HG02759 (cell line): ENCODE measurements around the gene KRTAP5-2.

Experiments used
- ATAC-seq: cut with Tn5 transposase; IDR thresholded peaks from one replicate; pipeline ENCODE4 v1.9.1; 2021; ENCODE audit warnings: mild to moderate bottlenecking, moderate library complexity; ENCODE audit not compliant: unreplicated experiment

Gene KRTAP5-2

DNA sequence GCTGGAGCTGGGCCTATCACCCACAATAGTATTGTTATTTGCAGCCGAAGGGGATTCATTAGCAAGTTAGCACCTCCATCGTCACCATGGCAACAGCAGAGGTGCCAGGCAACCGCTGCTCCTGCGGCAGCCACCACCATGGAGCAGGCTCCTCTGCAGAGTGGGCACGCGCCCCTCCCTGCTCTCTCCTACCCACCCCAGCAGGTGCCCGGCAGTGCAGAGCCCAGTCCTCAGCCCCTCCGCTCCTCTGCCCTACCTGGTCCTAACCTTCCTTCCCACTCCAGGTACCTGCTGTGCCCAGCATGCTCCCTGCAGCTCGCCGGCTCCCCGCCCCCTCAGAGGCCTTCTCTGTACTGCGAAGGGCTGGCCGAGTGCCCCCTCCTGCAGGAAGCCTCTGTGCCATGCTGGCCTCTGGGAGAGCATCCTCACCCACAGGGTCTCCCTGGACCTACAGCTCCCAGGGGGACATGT lies 29.6 kb downstream of the KRTAP5-2 start:
- no peak for ATAC-seq

DNA sequence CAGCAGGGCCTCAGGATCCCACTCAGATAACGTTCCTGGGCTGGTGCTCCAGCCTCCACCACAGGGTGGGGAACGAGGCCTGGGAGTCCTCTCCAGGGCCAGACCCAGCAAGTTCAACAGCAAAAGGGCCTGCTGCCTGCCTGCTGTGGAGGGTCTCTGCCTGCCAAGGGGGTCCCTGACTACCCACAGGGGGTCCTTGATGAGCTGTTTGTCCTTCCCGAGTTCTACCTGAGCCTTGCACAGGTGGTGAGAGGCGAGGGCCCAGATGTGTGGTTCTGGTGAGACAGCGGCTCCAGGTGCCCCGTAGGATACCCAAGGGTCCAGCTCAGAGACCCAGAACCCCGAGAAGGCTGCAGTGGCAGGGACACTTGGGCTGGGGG lies 30.4 kb downstream of the KRTAP5-2 start:
- ATAC-seq = no peak

DNA sequence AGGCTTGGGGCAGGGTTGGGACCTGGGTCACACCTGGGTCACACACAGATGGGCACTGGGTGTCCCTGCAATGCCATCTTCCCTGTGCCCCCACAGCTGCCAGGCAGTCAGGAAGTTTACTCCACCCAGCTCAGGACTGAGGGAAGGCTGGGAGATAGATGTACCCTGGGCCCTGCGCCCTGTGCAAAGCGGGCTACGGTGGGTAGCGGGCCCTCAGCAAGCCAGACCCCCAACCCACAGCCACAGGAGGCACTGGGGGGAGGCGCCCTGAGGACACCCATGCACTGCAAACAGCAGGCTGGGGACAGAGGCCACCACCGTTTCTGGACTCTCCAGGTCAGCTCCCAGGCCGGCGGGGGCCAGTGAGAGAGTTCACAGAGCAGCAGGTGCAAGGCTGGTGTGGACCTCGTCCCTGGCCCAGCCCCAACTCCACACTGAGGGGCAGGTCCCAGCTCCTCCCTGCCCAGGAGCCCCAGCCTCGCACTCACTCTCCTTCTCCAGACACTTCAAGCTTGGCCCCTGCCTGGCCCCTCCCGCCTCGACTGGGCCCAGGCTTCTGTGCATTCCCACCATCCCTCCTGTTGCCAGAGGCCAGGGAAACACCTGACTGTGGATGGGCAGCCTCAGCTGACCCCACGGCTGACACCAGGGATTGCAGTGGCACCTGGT lies 30.9 kb downstream of the KRTAP5-2 start:
- no peak for ATAC-seq

DNA sequence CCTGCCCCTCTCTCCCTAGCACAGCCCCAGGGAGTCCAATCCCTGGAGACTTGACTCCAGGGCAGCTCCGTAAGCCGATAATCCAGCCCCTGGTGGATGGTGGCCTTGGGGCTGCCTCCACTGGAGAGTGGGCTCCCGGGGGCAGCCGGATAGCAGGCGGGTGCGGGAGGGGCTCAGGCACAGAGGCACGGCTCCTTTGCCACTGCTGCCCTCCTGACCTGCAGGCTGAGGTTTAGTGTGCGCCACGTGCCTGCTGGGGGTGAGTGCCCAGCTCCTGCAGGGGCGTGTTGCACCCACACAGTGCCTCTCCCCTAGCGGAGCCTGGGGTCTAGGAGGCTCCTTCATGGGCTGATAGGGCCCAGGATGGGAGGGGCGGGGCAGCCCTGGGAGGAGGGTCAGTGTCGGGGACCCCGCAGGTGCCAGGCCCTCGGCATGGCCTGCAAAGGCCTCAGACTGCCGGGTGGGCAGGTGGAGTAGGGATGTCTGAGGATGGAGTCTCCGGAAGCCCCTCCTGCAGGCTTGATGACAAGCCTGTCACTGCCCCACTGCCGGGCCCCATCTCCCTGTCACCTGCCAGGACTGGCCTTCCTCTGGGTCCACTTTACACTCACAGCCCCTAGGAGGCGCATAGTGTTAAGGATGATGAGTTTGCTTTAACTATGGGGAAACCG lies 31.6 kb downstream of the KRTAP5-2 start:
- no peak for ATAC-seq

DNA sequence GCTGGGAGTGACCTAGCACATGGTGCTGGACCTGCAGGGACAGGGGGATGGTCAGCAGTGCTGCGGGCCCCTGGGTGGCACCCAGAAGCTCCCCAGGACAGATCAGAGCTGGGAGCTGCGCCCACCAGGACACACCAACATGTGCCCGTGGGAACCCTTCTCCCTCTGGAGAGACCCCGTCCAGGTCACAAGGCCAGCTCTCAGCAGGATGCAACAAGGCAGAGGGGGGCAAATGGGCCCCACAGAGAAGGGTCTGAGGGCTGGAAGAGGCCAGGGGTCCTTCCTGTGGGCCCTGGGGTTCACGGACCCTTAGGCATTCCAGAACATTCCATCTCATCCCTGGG lies 32.2 kb downstream of the KRTAP5-2 start:
- ATAC-seq = no peak

DNA sequence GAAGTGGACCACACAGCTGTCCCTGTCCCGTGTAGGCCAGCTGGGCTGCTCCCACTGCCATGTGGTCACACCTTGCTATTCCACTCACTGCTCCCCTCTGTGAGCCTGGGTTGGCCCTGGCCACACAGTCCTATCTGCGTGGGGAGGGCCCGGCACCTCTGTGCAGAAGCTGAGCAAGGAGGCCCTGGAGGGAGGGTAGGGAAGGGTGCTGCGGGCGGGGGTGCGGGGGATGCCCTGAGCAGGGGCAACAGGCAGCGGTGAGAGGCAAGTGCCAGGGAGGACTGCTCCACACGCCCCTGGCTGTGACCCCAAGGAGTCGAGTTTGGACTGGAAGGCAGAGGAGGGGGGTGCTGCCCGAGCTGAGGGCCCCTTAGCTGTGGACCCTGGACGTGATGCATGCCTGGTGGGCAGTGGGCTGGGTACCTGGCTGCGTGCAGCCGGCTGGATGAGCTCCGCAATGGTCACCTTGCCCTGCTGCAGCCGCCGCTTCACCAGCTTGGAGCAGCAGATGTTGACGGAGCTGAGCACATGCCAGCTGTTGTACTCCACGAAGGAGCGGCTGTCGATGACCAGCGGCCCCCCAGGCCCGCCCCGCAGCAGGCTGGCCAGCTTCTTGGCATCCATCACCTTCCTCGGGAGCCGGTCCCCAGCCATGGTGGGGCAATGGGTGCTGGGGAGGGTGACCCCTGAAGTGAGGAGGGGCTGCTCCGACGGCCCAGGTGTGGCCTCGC lies 32.8 kb downstream of the KRTAP5-2 start:
- no peak for ATAC-seq

DNA sequence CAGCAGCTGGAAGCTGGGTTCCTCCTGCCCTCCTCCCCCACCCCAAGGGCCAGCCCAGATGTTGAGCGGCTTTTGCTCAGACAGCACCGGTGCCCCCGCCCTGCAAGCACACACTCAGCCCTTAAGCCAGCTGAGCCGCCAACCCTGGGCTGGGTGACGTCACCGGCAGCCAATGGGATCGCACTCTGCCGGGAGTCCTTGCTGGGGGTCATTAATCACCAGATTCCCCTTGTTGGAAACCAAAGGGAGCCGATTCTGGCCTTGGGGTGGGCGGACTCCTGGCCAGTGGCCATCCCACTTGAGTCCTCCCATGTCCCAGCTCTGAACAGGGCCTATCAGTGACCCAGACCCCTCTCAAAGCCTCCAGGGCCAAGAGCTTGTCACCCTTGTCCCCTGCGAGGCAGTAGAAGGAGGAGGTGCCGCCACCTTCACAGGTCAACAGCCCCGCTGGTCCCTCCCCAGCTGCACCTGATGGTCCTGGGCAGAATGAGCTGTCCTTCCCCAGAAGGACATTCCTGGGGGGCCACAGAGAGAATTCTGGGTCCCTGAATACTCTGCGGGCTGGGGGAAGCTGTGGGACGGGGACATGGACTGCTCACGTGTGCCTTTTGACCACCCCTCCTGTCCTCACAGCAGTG lies 33.4 kb downstream of the KRTAP5-2 start:
- ATAC-seq = no peak

DNA sequence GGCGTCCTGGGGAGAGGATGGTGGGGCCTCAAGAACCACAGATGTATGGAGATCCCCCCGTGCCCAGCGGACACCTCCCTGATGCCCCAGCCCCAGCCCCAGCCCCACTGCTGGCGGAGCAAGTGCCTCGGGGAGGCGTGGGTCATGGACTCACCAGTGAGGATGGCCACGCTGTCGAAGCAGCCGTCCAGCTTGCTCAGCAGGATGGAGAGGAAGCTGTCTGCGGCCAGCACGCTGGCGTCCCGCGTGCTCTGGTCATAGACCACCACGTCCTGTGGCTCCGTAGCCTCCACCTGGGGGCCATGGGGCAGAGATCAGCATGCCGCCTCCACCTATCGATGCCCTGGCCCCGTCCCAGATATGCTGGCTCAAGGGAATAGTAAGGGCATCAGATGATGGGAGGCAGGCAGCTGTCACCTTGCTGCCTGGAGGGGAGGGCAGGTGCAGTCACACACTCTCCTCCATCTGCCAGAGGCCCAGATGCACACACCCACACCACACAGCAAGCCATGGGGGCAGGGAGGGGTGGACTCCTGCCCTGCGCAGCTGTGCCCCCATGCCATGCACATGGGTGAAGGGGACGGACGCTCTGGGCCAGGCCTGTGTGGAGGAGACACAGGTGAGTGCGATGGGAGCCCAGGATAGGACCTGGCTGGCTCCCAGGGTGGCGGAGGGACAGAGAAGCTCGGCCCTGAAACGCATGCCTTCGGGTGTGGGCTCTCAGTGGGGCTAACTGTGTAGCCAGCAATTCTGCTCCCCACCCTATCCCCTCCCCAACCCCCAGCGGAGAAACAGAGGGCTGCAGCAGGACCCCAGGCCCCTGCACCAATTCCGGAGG lies 34.2 kb downstream of the KRTAP5-2 start:
- no peak for ATAC-seq

DNA sequence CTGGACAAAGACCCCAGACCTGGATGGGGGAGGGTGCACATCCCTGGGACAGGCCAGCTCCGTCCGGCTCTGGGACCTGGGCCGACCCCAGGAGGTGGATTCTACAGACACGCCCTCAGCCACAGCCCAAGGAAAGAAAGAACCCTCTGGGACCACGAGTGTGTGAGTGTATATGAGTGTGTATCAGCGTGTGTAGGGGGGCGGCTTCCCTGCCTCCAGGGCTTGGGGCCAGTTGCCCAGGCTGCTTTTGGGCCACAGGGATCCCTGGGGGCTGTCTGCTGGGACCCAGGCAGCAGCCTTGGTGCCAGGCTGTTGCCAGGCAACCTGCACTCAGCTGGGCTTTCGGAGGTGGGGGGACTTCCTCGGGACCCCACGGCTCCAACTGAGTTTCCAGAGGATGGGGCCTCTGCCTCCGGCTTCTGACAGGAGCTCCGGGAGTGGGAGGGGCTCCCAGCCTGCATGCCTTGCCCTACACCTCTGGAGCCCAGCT lies 34.9 kb downstream of the KRTAP5-2 start:
- ATAC-seq = no peak

DNA sequence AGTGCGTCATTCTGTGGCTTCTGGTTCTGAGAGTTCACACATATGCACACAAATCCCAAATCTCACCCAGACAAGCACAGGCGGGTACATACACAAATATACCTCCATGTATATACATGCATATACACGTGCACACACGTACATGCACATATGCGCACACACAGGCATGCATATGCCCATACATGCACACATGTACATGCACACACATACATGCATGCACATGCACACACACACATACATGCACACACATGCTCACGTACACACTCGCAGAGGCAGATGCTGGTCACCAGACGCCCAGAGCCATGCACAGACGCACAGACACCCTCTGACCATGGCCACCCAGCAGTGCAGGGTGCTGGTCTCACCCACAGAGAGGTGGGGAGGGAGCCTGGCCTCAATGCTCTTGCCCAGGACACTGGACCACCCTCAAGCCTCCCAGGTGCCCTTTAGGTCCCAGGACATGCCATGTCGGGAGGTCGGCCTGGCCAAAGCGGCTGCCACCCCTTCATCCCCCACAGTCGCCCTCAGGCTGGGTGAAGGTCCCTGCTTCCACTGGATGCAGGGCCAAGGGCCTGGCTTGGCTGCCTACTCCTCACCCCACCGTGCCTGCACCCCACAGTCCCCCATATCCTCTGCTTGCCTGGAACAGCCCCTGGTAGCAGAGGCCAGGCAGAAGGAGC lies 35.5 kb downstream of the KRTAP5-2 start:
- ATAC-seq = no peak

DNA sequence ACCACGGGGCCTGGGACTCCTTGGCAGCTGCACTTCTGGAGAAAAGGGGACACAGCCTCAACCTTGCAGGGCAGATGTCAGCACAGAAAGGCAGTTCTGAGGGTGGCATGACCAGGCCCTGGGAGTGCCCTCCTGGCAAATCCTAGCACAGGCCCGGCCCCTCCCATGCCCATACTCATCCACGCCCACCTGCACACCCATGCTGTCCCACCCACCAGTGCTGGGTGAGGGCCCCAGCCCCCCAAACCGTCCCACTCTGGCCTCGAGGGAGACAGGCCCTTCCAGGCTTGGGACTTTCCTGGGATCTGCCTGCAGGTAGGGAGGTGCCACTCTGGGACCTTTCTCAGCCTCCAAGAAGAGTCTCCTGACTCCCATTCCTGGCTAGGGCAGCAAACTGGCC lies 36.1 kb downstream of the KRTAP5-2 start:
- ATAC-seq = no peak

DNA sequence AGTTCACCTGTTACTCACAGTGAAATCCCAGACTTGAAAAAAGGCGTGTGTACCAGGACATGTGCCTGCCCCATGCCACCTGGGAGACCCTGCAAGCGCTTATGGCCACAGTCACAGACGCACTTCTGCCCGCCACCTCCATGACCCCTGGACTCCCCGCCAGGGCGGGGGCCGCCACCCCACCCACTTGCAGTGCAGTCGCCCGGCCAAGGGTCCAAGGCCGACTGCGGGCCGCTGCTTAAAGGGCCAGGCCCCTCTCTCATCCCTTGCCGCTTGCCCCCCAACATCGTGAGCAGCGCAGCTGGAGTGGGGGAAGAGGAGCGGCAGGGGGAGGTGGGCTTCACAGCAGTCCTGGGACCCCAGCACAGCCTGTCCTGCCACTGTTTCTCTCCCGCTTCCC lies 36.8 kb downstream of the KRTAP5-2 start:
- ATAC-seq = no peak

DNA sequence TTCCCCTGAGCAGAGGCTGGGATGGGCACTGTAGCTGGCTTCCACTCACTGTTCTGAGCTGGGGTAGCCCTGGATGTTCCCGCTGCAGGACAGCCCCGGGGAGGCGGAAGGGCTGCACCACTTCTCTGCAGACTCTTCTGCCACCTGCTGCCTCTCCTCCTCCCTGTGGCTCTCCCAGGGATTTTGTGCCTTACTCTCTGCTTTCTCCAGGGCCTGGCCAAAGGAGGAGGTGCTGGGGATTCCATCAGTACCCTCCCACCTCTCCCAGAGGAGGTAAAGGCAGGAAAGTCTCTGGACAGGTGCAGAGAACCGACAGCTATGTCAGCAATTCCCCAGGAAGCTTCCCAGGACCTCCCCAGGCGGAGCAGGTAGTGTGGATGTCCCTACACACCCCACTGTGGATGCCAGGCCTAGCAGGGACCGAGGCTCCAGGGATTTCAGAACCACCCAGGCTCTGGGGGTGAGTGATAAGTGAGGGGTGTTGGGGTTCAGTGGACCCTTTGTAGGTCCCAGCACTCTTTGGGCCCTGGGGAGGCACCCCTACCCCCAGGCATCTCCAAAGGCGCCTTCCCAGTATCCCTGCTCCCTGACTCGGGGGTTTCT lies 37.3 kb downstream of the KRTAP5-2 start:
- ATAC-seq = no peak

DNA sequence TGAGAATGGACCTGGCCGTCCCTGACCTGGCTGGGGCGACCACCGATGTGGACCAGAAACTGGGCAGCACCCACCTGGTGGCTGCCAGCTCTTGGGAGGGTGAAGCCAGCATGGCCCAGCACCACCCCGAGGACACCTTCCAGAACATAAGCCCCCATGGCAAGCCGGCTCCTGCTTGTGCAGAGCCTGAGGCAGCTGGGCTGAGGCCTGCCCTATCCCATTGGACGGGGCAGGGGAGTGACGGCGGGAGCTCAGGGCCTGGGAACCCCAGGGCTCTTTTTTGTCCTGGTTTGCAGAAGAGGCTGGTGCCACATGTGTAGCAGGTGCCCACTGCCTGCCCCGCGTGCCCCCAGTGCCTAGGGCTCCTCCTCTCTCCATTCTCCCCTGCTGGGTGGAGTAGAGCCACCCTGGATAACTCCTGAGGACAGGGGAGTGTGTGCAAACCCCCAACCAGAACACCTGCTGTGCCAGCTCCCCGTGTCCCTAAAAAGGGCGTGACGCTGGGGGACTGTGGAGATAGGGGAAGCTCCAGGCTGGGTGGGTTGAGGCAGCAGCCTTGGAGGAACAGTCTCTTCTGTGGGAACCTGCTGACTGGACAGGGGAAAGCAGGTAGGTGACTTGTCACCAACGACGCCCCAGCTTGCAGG lies 38.0 kb downstream of the KRTAP5-2 start:
- no peak for ATAC-seq

DNA sequence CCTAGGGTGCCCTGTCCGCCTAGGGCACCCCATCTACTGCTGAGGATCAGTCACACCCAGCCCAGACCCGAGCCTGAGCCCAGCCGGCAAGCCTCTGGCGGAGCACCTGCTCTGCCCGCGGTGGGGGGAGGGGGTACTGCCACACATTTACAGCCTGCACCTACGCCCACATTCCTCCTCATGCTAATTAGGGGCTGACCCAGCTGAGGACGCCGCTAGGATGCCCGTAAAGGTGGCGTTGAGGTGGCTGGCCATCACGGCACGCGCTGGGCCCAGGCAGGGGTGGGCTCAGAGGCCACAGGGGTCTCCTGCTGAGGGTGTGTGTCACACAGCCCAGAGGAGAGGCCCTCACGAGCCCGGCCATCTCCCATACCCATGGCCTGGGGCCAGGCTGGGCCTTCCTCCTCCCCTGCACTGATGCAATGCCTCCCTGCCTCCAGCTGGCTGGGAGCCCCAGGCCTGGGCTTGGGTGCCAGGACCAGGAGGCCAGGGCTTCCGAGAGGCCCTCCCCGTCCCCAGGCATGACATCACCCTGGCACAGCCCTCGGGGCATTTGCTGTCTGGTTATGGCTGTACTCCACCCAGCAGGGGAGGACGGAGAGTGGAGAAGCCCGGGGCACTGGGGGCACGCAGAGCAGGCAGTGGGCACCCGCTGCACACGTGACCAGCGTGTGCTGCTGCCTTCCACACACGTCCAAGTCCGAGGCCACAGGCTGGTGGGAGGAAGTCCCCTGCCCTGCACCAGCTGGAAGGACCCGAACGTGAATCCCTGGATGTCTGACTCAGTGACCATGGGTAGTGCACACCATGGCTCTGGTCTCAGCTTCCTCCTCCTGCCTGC lies 38.8 kb downstream of the KRTAP5-2 start:
- ATAC-seq = no peak

DNA sequence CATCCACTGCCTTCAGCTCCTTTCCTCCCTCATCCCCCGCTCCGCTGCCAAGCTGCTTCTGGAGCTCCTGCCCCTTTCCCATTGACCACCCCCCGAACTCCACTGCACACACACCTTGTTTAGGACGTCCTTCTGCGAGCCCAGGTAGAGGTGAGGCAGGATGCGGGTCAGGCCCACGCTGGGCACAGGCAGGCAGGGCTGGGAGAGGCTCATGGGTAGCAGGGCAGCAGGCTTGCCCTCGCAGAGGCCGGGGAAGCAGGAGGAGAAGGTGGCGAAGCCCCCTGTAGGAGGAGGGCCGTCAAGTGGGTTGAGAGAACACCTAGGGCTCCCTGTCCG lies 39.4 kb downstream of the KRTAP5-2 start:
- ATAC-seq = no peak

DNA sequence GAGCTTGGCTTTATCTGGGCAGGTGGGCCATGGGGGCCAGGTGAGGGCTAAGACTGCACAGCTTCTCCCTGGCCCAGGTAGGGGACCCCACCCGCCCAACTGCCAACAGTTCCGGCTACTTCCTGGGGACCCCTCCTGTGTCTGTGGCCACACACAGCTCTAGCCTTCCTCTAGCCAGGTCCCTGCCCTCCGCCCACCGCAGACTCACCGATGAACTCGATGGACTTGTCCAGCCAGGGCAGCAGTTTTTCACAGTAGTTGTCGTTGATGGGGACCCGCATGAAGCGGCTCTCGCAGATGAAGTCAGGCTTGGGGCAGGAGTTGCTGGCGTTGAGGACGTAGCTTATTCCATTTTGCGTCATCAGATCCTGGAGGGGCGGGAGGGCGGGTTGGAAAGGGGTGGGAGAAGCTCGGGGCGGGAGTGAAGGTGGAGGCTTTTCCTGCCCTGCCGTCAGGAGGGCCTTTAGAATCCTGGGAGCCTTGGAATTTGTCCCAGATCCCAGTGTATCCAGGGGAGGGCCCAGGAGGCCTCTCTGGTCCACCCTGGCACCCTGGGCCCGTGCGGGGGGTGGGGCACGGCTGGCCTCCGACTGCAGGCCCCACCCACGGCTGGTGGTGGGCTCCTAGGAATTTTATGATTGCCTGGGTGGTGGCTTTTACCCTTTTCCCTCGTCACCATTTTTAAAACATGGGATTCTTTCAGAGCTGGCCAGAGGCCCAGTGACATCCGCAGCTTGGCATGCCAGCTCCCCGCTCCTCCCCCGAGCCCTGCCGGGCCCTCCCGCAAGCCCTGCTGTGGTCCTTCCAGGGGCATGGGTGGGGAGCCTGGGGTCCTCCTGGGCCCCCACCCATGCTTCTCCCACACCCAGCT lies 40.0 kb downstream of the KRTAP5-2 start:
- ATAC-seq = no peak
